Measurements from ENCODE around the gene SMC3.

The SMC3 gene

DNA sequence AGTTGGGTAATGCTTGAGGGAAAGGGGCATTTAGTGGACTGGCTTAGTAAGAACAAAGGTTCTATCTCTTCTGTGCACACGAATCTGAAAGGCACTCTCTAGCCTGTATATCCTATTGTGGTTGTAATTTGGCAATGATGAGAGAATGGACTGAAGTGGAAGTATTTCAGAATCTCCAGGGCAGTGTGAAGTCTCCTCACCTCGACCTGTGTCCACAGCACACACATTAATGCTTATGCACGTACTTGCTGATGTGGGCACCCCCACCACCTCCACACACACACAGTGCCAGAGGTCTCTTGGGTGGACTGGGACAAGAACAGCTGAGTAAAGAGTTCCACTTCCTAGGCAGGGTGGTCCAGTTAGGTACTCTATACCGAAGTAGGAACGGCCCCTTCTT is 6.9 kb downstream of the SMC3 start:
- TF ChIP-seq CTCF (IDR thresholded peaks at IDR 0.05; ENCODE audit: control insufficient read depth, insufficient read depth, low read depth, low read length, missing control alignments): no peak
- DNase-seq (ENCODE audit: low read depth): no peak
- H3K4me3 ChIP-seq (ENCODE audit: control insufficient read depth, low read depth, low read length): no peak overlapping the region

DNA sequence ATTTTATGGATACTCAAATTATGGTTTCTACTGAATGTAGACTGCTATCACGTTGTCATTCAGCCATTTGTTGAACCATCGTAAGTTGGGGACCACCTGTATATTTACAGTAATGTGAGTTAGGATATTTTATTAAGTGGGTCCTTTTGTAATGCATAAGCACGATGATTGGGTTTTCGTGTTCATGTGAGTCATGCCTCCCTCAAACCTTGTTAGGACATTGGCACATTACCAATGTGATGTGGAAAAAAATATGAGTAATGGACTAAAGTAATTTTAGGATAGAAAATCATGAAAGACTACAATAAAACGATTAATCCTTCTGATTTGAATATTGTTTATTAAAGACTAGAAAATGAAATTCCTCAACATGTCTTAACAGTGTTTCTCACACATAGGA is 8.7 kb downstream of the SMC3 start:
- peak; percentile 63 for DNase-seq (ENCODE audit: low read depth)
- H3K4me3 ChIP-seq (ENCODE audit: control insufficient read depth, low read depth, low read length): no peak overlapping the region
- no peak for TF ChIP-seq CTCF (IDR thresholded peaks at IDR 0.05; ENCODE audit: control insufficient read depth, insufficient read depth, low read depth, low read length, missing control alignments)

- H3K4me3 ChIP-seq (ENCODE audit: control insufficient read depth, low read depth, low read length): no peak overlapping the region
- no peak for DNase-seq (ENCODE audit: low read depth)
- no peak for TF ChIP-seq CTCF (IDR thresholded peaks at IDR 0.05; ENCODE audit: control insufficient read depth, insufficient read depth, low read depth, low read length, missing control alignments)
Measured at GRCh38 chr10:110577056-110577455, 9.6 kb downstream of the SMC3 start.

DNA sequence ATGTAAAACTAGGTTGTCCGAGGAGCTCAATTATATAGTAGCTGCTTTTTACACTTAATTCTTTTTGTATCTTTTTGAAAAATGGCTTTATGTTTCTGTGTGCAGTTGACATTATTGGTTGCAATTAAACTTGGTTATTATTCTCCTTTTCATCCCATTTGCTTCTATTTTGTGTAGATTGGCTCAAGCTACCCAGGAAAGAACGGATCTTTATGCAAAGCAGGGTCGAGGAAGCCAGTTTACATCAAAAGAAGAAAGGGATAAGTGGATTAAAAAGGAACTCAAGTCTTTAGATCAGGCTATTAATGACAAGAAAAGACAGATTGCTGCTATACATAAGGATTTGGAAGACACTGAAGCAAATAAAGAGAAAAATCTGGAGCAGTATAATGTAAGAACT is 16.5 kb downstream of the SMC3 start:
- no peak for TF ChIP-seq CTCF (IDR thresholded peaks at IDR 0.05; ENCODE audit: control insufficient read depth, insufficient read depth, low read depth, low read length, missing control alignments)

GRCh38 chr10:110591760-110592159 is 24.3 kb downstream of the SMC3 start:
- no peak for DNase-seq (ENCODE audit: low read depth)

More for the DNA sequence above, 16.5 kb downstream of the SMC3 start:
- H3K4me3 ChIP-seq (ENCODE audit: control insufficient read depth, low read depth, low read length): no peak overlapping the region
- no peak for DNase-seq (ENCODE audit: low read depth)

DNA sequence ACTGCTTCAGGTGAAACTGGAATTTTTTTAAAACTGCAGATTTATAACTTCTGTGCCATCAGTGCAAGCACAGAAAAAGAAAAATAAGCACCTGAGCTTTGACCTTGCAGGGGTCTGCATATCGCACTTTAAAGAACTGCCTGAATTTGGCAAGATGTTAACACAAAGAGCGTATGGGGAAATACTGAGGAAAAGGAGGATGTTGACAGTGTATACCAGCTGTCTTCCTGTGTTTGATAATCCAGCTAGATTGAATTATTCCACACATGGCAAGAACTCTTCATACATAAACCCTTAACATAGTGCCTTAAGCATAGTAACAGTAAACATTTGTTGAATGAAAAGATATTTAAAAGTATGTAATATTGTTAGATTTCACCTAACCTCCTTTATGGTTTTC is 30.0 kb downstream of the SMC3 start:
- TF ChIP-seq CTCF (IDR thresholded peaks at IDR 0.05; ENCODE audit: control insufficient read depth, insufficient read depth, low read depth, low read length, missing control alignments): no peak
- H3K4me3 ChIP-seq (ENCODE audit: control insufficient read depth, low read depth, low read length): no peak overlapping the region
- no peak for DNase-seq (ENCODE audit: low read depth)

More at GRCh38 chr10:110591760-110592159, 24.3 kb downstream of the SMC3 start:
- no peak for TF ChIP-seq CTCF (IDR thresholded peaks at IDR 0.05; ENCODE audit: control insufficient read depth, insufficient read depth, low read depth, low read length, missing control alignments)
- H3K4me3 ChIP-seq (ENCODE audit: control insufficient read depth, low read depth, low read length): no peak overlapping the region
